SK-N-SH (cell line): ENCODE measurements around the gene ZBTB12. TPM values are rescaled to one million over a fixed set of nuclear protein-coding genes. Genes with fewer than 3 reads are reported as not detected.

Experiments used
- CTCF ChIA-PET: fragments of 300-600, 350-600 bp; formaldehyde crosslinking; extraction: SDS; loops from one replicate; lab custom pipeline; 2021; lab: Yijun Ruan, JAX
- POLR2A ChIA-PET: fragments of 350-600 bp; sonication (Branson Sonifier 250); formaldehyde crosslinking; extraction: SDS; loops from one replicate; lab custom pipeline; 2020; ENCODE audit warnings: antibody characterized with exemption, inconsistent platforms; lab: Yijun Ruan, JAX
- DNase-seq: peaks from one replicate; pipeline ENCODE4 v3.0.0; 2012
- H2AFZ ChIP-seq: fragments of 200-600 bp; sonication (generic); 2 replicates; pipeline ENCODE4 v1.8.1; 2016; ENCODE audit warnings: antibody characterized with exemption, mild to moderate bottlenecking, low read depth
- H3F3A ChIP-seq: fragments of 200-600 bp; sonication (generic); replicated peaks from 2 replicates; pipeline ENCODE3; 2016; ENCODE audit warnings: antibody characterized with exemption, mild to moderate bottlenecking; ENCODE audit not compliant: insufficient read depth
- H3K27ac ChIP-seq, 2 experiments: fragments of 200-500 bp in 1 of 2; fragments of 200-600 bp in 1 of 2; sonication (Bioruptor generic) in 1 of 2; sonication (generic), shearing (Covaris generic) in 1 of 2; 2 replicates each; pipeline versions ENCODE4 v1.5.1 to v1.6.1; 2014 to 2016; ENCODE audit warnings: low read depth in 2 of 2, inconsistent platforms in 1 of 2, low read length in 1 of 2, mild to moderate bottlenecking in 1 of 2, mixed read lengths in 1 of 2
- H3K27me3 ChIP-seq: fragments of 200-600 bp; sonication (generic), shearing (Covaris generic); 2 replicates; pipeline ENCODE4 v1.6.1; 2016; ENCODE audit warnings: mixed run types; ENCODE audit not compliant: insufficient read depth
- H3K36me3 ChIP-seq, 2 experiments: fragments of 200-500 bp in 1 of 2; fragments of 200-600 bp in 1 of 2; sonication (Bioruptor generic) in 1 of 2; sonication (generic) in 1 of 2; replicated peaks in 1 of 2; 2 replicates each; pipeline versions ENCODE3 to v1.5.1; 2014 to 2016; ENCODE audit warnings: low read length in 1 of 2, mild to moderate bottlenecking in 1 of 2; ENCODE audit not compliant: insufficient read depth in 2 of 2, control insufficient read depth in 1 of 2
- H3K4me1 ChIP-seq, 2 experiments: fragments of 200-500 bp in 1 of 2; fragments of 200-600 bp in 1 of 2; sonication (Bioruptor generic) in 1 of 2; sonication (generic), shearing (Covaris generic) in 1 of 2; 2 replicates each; pipeline versions ENCODE4 v1.5.1 to v1.6.1; 2014 to 2016; ENCODE audit warnings: low read depth in 1 of 2, low read length in 1 of 2, mixed run types in 1 of 2; ENCODE audit not compliant: insufficient read depth in 2 of 2, control insufficient read depth in 1 of 2
- H3K4me2 ChIP-seq: fragments of 200-600 bp; sonication (generic), shearing (Covaris generic); 2 replicates; pipeline ENCODE4 v1.6.1; 2017; ENCODE audit warnings: mixed run types
- H3K4me3 ChIP-seq, 2 experiments: fragments of 200-500 bp in 1 of 2; fragments of 200-600 bp in 1 of 2; sonication (Bioruptor generic) in 1 of 2; sonication (generic), shearing (Covaris generic) in 1 of 2; 2 replicates each; pipeline versions ENCODE4 v1.5.1 to v1.8.1; 2014 to 2016; ENCODE audit warnings: low read depth in 2 of 2, inconsistent platforms in 1 of 2, low read length in 1 of 2, mild to moderate bottlenecking in 1 of 2, mixed read lengths in 1 of 2, moderate library complexity in 1 of 2
- H3K79me2 ChIP-seq: fragments of 200-600 bp; sonication (generic); 2 replicates; pipeline ENCODE4 v1.8.1; 2017; ENCODE audit warnings: mild to moderate bottlenecking; ENCODE audit not compliant: insufficient read depth
- H3K9ac ChIP-seq: fragments of 200-600 bp; sonication (generic); 2 replicates; pipeline ENCODE4 v1.6.1; 2017; ENCODE audit warnings: mixed run types
- H3K9me2 ChIP-seq: fragments of 200-600 bp; sonication (generic); 2 replicates; pipeline ENCODE4 v1.6.1; 2017; ENCODE audit warnings: mixed run types
- H3K9me3 ChIP-seq: fragments of 200-600 bp; sonication (generic); 2 replicates; pipeline ENCODE4 v1.6.1; 2017; ENCODE audit warnings: mixed run types, mild to moderate bottlenecking, moderate library complexity
- H4K20me1 ChIP-seq: fragments of 200-600 bp; sonication (generic); 2 replicates; pipeline ENCODE4 v1.6.1; 2017; ENCODE audit warnings: mild to moderate bottlenecking, mixed run types; ENCODE audit not compliant: insufficient read depth
- CHD2 ChIP-seq: fragments of 150-350 bp; IDR thresholded peaks from 2 replicates; pipeline ENCODE4 v1.6.1; 2018; ENCODE audit warnings: low read length; ENCODE audit not compliant: partially characterized antibody
- EP300 ChIP-seq, 2 experiments: IDR thresholded peaks; 2 replicates each; pipeline versions ENCODE4 v1.4.0 to v1.6.1; 2012; ENCODE audit warnings: borderline replicate concordance in 1 of 2, low read depth in 1 of 2, low read length in 1 of 2
- FOSL2 ChIP-seq: IDR thresholded peaks from 2 replicates; pipeline ENCODE4 v1.4.0; 2012; ENCODE audit warnings: low read depth, mild to moderate bottlenecking, moderate library complexity, borderline replicate concordance
- FOXJ3 ChIP-seq: sonication (generic); formaldehyde crosslinking; IDR thresholded peaks from 2 replicates; pipeline ENCODE4 v1.5.1; 2020; ENCODE audit warnings: mild to moderate bottlenecking, missing genetic modification reagents
- FOXM1 ChIP-seq: IDR thresholded peaks from 2 replicates; pipeline ENCODE4 v1.4.0; 2012; ENCODE audit warnings: low read depth, mild to moderate bottlenecking
- GABPA ChIP-seq: IDR thresholded peaks from 2 replicates; pipeline ENCODE4 v1.4.0; 2012; ENCODE audit warnings: low read depth, mild to moderate bottlenecking
- JUND ChIP-seq: IDR thresholded peaks from 2 replicates; pipeline ENCODE4 v1.4.0; 2012
- NFIC ChIP-seq: IDR thresholded peaks from 2 replicates; pipeline ENCODE4 v1.4.0; 2012; ENCODE audit warnings: borderline replicate concordance
- NRF1 ChIP-seq: IDR thresholded peaks from 2 replicates; pipeline ENCODE4 v1.6.1; 2012; ENCODE audit warnings: low read depth, mild to moderate bottlenecking, low read length
- POLR2AphosphoS5 ChIP-seq: IDR thresholded peaks from 2 replicates; pipeline ENCODE4 v1.6.1; 2012; ENCODE audit warnings: low read depth, low read length
- RAD21 ChIP-seq: IDR thresholded peaks from 2 replicates; pipeline ENCODE4 v1.6.1; 2012; ENCODE audit warnings: mild to moderate bottlenecking, low read length
- RFX5 ChIP-seq: IDR thresholded peaks from 2 replicates; pipeline ENCODE4 v1.6.1; 2012; ENCODE audit warnings: mild to moderate bottlenecking, improper control_type of control experiment, low read length
- SIN3A ChIP-seq: IDR thresholded peaks from 2 replicates; pipeline ENCODE4 v1.6.1; 2012; ENCODE audit warnings: low read depth, mild to moderate bottlenecking, low read length, moderate library complexity, borderline replicate concordance
- WGBS: methylation state at CpG from one replicate; pipeline ENCODE4 v1.1.6; 2017; ENCODE audit warnings: low lambda C conversion rate; 5-methylcytosine and 5-hydroxymethylcytosine counted together
- polyA plus RNA-seq, 3 experiments: library from polyadenylated mRNA; depleted of rRNA; stranded (reverse); fragments of >200 nt; gene quantifications; 2 replicates each; pipeline ENCODE4 v1.2.3, GENCODE V29; 2012
- TF ChIP-seq, protein P1 (sequence below): IDR thresholded peaks from 2 replicates; pipeline ENCODE4 v1.4.0; 2012; ENCODE audit warnings: low read depth, borderline replicate concordance
- TF ChIP-seq, protein P2 (sequence below): IDR thresholded peaks from 2 replicates; pipeline ENCODE4 v1.6.1; 2012; ENCODE audit warnings: mild to moderate bottlenecking, low read depth, low read length, moderate library complexity
- TF ChIP-seq, protein P3 (sequence below): fragments of 150-350 bp; IDR thresholded peaks from 2 replicates; pipeline ENCODE4 v1.6.1; 2016; ENCODE audit warnings: mild to moderate bottlenecking, low read depth, low read length
- TF ChIP-seq, protein P4 (sequence below): IDR thresholded peaks from 2 replicates; pipeline ENCODE4; 2012
- TF ChIP-seq, protein P5 (sequence below): IDR thresholded peaks from 2 replicates; pipeline ENCODE4 v1.4.0; 2012; ENCODE audit warnings: low read depth
- TF ChIP-seq, protein P6 (sequence below): fragments of 200-600 bp; sonication (generic); IDR thresholded peaks from 2 replicates; pipeline ENCODE4 v1.6.1; 2017; ENCODE audit warnings: antibody characterized with exemption, mild to moderate bottlenecking, moderate library complexity

Gene ZBTB12
- polyA plus RNA-seq, 1 of the 3 experiments (the other 2 are of a cell fraction), result 8.3 TPM

DNA sequence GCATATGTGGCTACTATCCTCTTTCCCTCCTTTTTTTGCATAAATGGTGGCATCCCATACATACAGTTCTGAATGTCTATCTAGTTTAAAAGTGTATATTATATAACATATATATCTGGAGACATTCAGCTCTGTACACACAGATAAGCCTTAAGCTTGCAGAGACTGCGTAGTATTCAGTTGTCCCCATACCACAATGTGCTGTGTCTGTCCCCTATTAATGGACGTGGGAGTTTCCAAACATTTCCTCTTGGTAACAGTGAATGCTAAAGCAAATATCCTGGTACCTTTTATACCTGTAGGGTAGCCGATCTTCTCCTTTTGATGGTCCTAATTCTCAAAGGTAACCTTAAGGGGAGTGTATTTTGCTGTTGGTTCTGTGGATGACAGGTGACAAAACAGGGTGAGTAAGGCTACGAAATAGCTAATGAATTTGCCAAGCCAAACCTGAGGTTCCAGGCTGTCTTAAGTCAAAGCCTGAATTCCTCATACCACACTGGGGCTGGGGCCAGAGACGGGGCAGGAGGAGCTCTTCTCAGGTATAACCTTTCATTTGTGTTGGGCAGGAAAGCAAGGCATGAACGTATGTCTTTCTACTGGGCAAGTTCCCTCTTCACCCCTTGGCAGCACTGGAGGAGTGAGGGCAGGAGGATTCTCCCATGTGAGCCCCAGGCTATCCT is 17.9 kb upstream of the ZBTB12 start (continued):
- no peak for TF ChIP-seq FOXJ3 (CRISPR knock-in tag)

DNA sequence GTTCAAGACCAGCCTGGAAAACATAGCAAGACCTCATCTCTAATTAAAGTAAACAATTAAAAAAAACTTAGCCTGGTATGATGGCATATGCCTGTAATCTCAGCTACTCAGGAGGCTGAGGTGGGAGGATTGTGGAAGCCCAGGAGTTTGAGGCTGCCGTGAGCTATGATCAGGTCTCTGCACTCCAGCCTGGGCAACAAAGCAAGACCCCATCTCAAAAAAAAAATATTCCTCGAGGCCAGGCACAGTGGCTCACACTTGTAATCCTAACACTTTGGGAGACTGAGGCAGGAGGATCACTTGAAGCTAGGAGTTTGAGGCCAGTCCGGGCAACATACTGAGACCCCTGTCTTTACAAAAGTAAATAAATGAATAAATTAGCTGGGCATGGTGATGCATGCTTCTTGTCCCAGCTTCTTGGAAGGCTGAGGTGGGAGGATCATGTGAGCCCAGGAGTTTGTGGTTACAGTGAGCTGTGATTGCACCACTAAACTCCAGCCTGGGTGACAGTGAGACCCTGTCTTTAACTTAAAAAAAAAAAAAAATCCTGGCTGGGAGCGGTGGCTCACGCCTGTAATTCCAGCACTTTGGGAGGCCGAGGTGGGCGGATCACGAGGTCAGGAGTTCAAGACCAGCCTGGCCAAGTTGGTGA is 16.3 kb upstream of the ZBTB12 start:
- Histone ChIP-seq H3K9me3 (no peaks in the 10 kb centered on the region), H3K4me3 (no peak overlapping the region), H3F3A (no peaks in the 10 kb centered on the region), H2AFZ (no peak overlapping the region), H3K79me2 (no peaks in the 10 kb centered on the region), H4K20me1 (no peaks in the 10 kb centered on the region), H3K27me3 (no peaks in the 10 kb centered on the region), H3K36me3 (no peaks in the 10 kb centered on the region), H3K4me2 (no peak overlapping the region), H3K9me2 (no peaks in the 10 kb centered on the region), H3K9ac (no peak overlapping the region), H3K4me1 (no peaks in the 10 kb centered on the region), H3K27ac (no peak overlapping the region)
- 62% methylated on average over 8 of the region's 8 CpGs for WGBS
- DNase-seq, result no peak
- ChIA-PET CTCF (interaction anchor here (0.7 to 3.3 kb wide), 3 partner anchors 34 to 130 kb away, joined by 3 to 11 read pairs (median 4); no protein-coding TSS in a partner anchor), POLR2A (no interaction called here)
- TF ChIP-seq, protein P1, sequence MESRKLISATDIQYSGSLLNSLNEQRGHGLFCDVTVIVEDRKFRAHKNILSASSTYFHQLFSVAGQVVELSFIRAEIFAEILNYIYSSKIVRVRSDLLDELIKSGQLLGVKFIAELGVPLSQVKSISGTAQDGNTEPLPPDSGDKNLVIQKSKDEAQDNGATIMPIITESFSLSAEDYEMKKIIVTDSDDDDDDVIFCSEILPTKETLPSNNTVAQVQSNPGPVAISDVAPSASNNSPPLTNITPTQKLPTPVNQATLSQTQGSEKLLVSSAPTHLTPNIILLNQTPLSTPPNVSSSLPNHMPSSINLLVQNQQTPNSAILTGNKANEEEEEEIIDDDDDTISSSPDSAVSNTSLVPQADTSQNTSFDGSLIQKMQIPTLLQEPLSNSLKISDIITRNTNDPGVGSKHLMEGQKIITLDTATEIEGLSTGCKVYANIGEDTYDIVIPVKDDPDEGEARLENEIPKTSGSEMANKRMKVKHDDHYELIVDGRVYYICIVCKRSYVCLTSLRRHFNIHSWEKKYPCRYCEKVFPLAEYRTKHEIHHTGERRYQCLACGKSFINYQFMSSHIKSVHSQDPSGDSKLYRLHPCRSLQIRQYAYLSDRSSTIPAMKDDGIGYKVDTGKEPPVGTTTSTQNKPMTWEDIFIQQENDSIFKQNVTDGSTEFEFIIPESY, result no peak
- TF ChIP-seq JUND (no peak), RFX5 (no peak), EP300 (IDR thresholded peaks at IDR 0.05; ENCODE audit: borderline replicate concordance in 1 of 2, low read depth in 1 of 2, low read length in 1 of 2) (no peak), RAD21 (no peak), FOSL2 (no peak), NRF1 (no peak), CHD2 (no peak), FOXM1 (no peak), GABPA (no peak), SIN3A (no peak), NFIC (no peak), POLR2AphosphoS5 (no peak)
- TF ChIP-seq, protein P2, sequence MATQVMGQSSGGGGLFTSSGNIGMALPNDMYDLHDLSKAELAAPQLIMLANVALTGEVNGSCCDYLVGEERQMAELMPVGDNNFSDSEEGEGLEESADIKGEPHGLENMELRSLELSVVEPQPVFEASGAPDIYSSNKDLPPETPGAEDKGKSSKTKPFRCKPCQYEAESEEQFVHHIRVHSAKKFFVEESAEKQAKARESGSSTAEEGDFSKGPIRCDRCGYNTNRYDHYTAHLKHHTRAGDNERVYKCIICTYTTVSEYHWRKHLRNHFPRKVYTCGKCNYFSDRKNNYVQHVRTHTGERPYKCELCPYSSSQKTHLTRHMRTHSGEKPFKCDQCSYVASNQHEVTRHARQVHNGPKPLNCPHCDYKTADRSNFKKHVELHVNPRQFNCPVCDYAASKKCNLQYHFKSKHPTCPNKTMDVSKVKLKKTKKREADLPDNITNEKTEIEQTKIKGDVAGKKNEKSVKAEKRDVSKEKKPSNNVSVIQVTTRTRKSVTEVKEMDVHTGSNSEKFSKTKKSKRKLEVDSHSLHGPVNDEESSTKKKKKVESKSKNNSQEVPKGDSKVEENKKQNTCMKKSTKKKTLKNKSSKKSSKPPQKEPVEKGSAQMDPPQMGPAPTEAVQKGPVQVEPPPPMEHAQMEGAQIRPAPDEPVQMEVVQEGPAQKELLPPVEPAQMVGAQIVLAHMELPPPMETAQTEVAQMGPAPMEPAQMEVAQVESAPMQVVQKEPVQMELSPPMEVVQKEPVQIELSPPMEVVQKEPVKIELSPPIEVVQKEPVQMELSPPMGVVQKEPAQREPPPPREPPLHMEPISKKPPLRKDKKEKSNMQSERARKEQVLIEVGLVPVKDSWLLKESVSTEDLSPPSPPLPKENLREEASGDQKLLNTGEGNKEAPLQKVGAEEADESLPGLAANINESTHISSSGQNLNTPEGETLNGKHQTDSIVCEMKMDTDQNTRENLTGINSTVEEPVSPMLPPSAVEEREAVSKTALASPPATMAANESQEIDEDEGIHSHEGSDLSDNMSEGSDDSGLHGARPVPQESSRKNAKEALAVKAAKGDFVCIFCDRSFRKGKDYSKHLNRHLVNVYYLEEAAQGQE, result no peak
- TF ChIP-seq, protein P3, sequence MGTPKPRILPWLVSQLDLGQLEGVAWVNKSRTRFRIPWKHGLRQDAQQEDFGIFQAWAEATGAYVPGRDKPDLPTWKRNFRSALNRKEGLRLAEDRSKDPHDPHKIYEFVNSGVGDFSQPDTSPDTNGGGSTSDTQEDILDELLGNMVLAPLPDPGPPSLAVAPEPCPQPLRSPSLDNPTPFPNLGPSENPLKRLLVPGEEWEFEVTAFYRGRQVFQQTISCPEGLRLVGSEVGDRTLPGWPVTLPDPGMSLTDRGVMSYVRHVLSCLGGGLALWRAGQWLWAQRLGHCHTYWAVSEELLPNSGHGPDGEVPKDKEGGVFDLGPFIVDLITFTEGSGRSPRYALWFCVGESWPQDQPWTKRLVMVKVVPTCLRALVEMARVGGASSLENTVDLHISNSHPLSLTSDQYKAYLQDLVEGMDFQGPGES, result no peak
- TF ChIP-seq, protein P4, sequence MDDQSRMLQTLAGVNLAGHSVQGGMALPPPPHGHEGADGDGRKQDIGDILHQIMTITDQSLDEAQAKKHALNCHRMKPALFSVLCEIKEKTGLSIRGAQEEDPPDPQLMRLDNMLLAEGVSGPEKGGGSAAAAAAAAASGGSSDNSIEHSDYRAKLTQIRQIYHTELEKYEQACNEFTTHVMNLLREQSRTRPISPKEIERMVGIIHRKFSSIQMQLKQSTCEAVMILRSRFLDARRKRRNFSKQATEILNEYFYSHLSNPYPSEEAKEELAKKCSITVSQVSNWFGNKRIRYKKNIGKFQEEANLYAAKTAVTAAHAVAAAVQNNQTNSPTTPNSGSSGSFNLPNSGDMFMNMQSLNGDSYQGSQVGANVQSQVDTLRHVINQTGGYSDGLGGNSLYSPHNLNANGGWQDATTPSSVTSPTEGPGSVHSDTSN, result no peak
- TF ChIP-seq, protein P5, sequence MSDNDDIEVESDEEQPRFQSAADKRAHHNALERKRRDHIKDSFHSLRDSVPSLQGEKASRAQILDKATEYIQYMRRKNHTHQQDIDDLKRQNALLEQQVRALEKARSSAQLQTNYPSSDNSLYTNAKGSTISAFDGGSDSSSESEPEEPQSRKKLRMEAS, result no peak
- TF ChIP-seq, protein P6, sequence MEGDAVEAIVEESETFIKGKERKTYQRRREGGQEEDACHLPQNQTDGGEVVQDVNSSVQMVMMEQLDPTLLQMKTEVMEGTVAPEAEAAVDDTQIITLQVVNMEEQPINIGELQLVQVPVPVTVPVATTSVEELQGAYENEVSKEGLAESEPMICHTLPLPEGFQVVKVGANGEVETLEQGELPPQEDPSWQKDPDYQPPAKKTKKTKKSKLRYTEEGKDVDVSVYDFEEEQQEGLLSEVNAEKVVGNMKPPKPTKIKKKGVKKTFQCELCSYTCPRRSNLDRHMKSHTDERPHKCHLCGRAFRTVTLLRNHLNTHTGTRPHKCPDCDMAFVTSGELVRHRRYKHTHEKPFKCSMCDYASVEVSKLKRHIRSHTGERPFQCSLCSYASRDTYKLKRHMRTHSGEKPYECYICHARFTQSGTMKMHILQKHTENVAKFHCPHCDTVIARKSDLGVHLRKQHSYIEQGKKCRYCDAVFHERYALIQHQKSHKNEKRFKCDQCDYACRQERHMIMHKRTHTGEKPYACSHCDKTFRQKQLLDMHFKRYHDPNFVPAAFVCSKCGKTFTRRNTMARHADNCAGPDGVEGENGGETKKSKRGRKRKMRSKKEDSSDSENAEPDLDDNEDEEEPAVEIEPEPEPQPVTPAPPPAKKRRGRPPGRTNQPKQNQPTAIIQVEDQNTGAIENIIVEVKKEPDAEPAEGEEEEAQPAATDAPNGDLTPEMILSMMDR, result no peak
